ENCODE results near the gene SLC51B.

SLC51B gene

GRCh38 chr15:65101891-65102708, 56.9 kb downstream of the SLC51B start:
- no peak for DNase-seq

GRCh38 chr15:65102912-65103311, 57.7 kb downstream of the SLC51B start:
- no peak for DNase-seq
